GM19455 (cell line): ENCODE results near the gene PAX6.

ENCODE experiments used
- ATAC-seq: cut with Tn5 transposase; IDR thresholded peaks from one replicate; pipeline ENCODE4 v1.9.1; 2021; ENCODE audit not compliant: unreplicated experiment

Gene PAX6

GRCh38 chr11:31810779-31811647 is at the start of gene PAX6:
Gene PAX6 (minus strand): TSS chr11:31811322. CDS start chr11:31806411, 4,911 bp downstream.
- no peak for ATAC-seq

GRCh38 chr11:31860391-31860790 is 49.3 kb upstream of the PAX6 start:
- no peak for ATAC-seq

GRCh38 chr11:31856248-31856647 is 45.1 kb upstream of the PAX6 start:
- no peak for ATAC-seq

GRCh38 chr11:31855466-31855865 is 44.3 kb upstream of the PAX6 start:
- no peak for ATAC-seq

GRCh38 chr11:31850365-31850764 is 39.2 kb upstream of the PAX6 start:
- no peak for ATAC-seq

- ATAC-seq: no peak
These were observed 36.6 kb upstream of the PAX6 start for GRCh38 chr11:31847761-31848160.

GRCh38 chr11:31845331-31845730 is 34.2 kb upstream of the PAX6 start:
- no peak for ATAC-seq

- no peak for ATAC-seq
These were observed 33.2 kb upstream of the PAX6 start for GRCh38 chr11:31844351-31844750.

- ATAC-seq: no peak
These were observed 30.3 kb upstream of the PAX6 start for GRCh38 chr11:31841435-31841834.

- no peak for ATAC-seq
These were observed 23.1 kb upstream of the PAX6 start for GRCh38 chr11:31834237-31834636.

- ATAC-seq: no peak
These were observed 19.3 kb upstream of the PAX6 start for GRCh38 chr11:31830406-31830805.

- no peak for ATAC-seq
These were observed 17.1 kb upstream of the PAX6 start for GRCh38 chr11:31828217-31828616.

GRCh38 chr11:31827455-31828206 is 16.5 kb upstream of the PAX6 start:
- ATAC-seq: no peak

GRCh38 chr11:31826536-31827438 is 15.7 kb upstream of the PAX6 start:
- no peak for ATAC-seq

- no peak for ATAC-seq
These were observed 14.8 kb upstream of the PAX6 start for GRCh38 chr11:31825838-31826484.

GRCh38 chr11:31824879-31825837 is 14.0 kb upstream of the PAX6 start:
- no peak for ATAC-seq

GRCh38 chr11:31824332-31824878 is 13.3 kb upstream of the PAX6 start:
- ATAC-seq: no peak

- ATAC-seq: no peak
These were observed 12.7 kb upstream of the PAX6 start for GRCh38 chr11:31823644-31824331.
